DND-41 (cell line): ENCODE results near the gene LRRN4.

ENCODE experiments used
- ATAC-seq: fragments of 200-7000 bp; cut with Tn5 transposase; 3 replicates; pipeline ENCODE4 v1.9.1; 2021; ENCODE audit warnings: low read depth; ENCODE audit not compliant: insufficient read depth
- DNase-seq: peaks from one replicate; pipeline ENCODE4 v3.0.0-alpha.2; 2020
- H2AFZ ChIP-seq: 2 replicates; pipeline ENCODE4 v1.6.0; 2012; ENCODE audit warnings: low read depth, low read length
- H3K27ac ChIP-seq: 2 replicates; pipeline ENCODE4 v1.5.1; 2012; ENCODE audit warnings: low read length, inconsistent platforms
- H3K27me3 ChIP-seq: fragments of 200-600 bp; sonication (generic); 2 replicates; pipeline ENCODE4 v1.6.0; 2012; ENCODE audit warnings: low read length, mild to moderate bottlenecking, inconsistent platforms; ENCODE audit not compliant: insufficient read depth, poor library complexity
- H3K36me3 ChIP-seq: 2 replicates; pipeline ENCODE4 v1.5.1; 2012; ENCODE audit warnings: low read length, inconsistent platforms; ENCODE audit not compliant: insufficient read depth
- H3K4me1 ChIP-seq: 2 replicates; pipeline ENCODE4 v1.5.1; 2012; ENCODE audit warnings: mild to moderate bottlenecking, low read length; ENCODE audit not compliant: insufficient read depth
- H3K4me2 ChIP-seq: 2 replicates; pipeline ENCODE4 v1.6.0; 2012; ENCODE audit warnings: mild to moderate bottlenecking, moderate library complexity, low read length, inconsistent platforms; ENCODE audit not compliant: insufficient read depth
- H3K4me3 ChIP-seq, 2 experiments: fragments of 200-600 bp in 1 of 2; shearing (Covaris generic) in 1 of 2; 2 replicates each; pipeline ENCODE4 v1.5.1; 2012 to 2016; ENCODE audit warnings: inconsistent platforms in 2 of 2, low read length in 2 of 2, mild to moderate bottlenecking in 2 of 2, low read depth in 1 of 2, moderate library complexity in 1 of 2
- H3K79me2 ChIP-seq: 2 replicates; pipeline ENCODE4 v1.6.0; 2012; ENCODE audit warnings: low read length, inconsistent platforms; ENCODE audit not compliant: insufficient read depth
- H3K9ac ChIP-seq: 2 replicates; pipeline ENCODE4 v1.6.0; 2012; ENCODE audit warnings: low read depth, mild to moderate bottlenecking, inconsistent platforms, low read length, moderate library complexity
- H3K9me3 ChIP-seq: 2 replicates; pipeline ENCODE4 v1.5.1; 2012; ENCODE audit warnings: low read length, moderate library complexity, mild to moderate bottlenecking, inconsistent platforms; ENCODE audit not compliant: insufficient read depth, severe bottlenecking
- H4K20me1 ChIP-seq: 2 replicates; pipeline ENCODE4 v1.6.0; 2012; ENCODE audit warnings: low read length; ENCODE audit not compliant: insufficient read depth
- CTCF ChIP-seq: IDR thresholded peaks from 2 replicates; pipeline ENCODE4 v1.5.1; 2012; ENCODE audit warnings: borderline replicate concordance, low read length, moderate library complexity, mild to moderate bottlenecking; ENCODE audit not compliant: poor library complexity, severe bottlenecking; ENCODE audit errors: extremely low read depth
- EZH2 ChIP-seq: IDR thresholded peaks from 3 replicates; pipeline ENCODE4 v1.6.1; 2012; ENCODE audit warnings: borderline replicate concordance, low read depth, mild to moderate bottlenecking, moderate library complexity, low read length, inconsistent platforms; ENCODE audit not compliant: severe bottlenecking

Gene LRRN4

GRCh38 chr20:6061544-6061943, 7.7 kb upstream of the LRRN4 start:
- Histone ChIP-seq H3K9me3 (no peaks in the 10 kb centered on the region), H3K9ac (no peak overlapping the region), H3K27ac (no peak overlapping the region), H3K27me3 (no peaks in the 10 kb centered on the region), H2AFZ (peak overlapping the region; percentile 30; the same call in 1 of the 2 replicates), H3K4me1 (peaks cover 3% of the 10 kb centered on the region; the same call in 1 of the 2 replicates), H3K79me2 (no peaks in the 10 kb centered on the region), H3K36me3 (no peaks in the 10 kb centered on the region), H3K4me3 (no peak overlapping the region), H4K20me1 (no peaks in the 10 kb centered on the region), H3K4me2 (no peak overlapping the region)
- DNase-seq (no peak), ATAC-seq (peak; percentile 52)
- TF ChIP-seq EZH2, result no peak
- no peak for TF ChIP-seq CTCF

GRCh38 chr20:6060213-6060612, 6.4 kb upstream of the LRRN4 start:
- H3K4me2 ChIP-seq, result no peak overlapping the region
- H2AFZ ChIP-seq, result no peak overlapping the region
- no peaks in the 10 kb centered on the region for H3K79me2 ChIP-seq
- H3K4me3 ChIP-seq, result no peak overlapping the region
- H3K4me1 ChIP-seq, result peaks cover 3% of the 10 kb centered on the region; the same call in 1 of the 2 replicates
- no peaks in the 10 kb centered on the region for H3K9me3 ChIP-seq
- H3K27ac ChIP-seq, result no peak overlapping the region
- DNase-seq, result no peak
- no peak overlapping the region for H3K9ac ChIP-seq
- no peaks in the 10 kb centered on the region for H4K20me1 ChIP-seq
- TF ChIP-seq EZH2, result no peak
- TF ChIP-seq CTCF, result no peak
- no peak for ATAC-seq
- no peaks in the 10 kb centered on the region for H3K27me3 ChIP-seq
- no peaks in the 10 kb centered on the region for H3K36me3 ChIP-seq

- Histone ChIP-seq H3K27ac (no peak overlapping the region), H3K9ac (no peak overlapping the region), H3K27me3 (no peaks in the 10 kb centered on the region), H3K4me2 (no peak overlapping the region), H2AFZ (no peak overlapping the region), H3K9me3 (no peaks in the 10 kb centered on the region), H3K36me3 (no peaks in the 10 kb centered on the region), H4K20me1 (no peaks in the 10 kb centered on the region), H3K4me1 (peaks cover 3% of the 10 kb centered on the region; the same call in 1 of the 2 replicates), H3K79me2 (no peaks in the 10 kb centered on the region), H3K4me3 (no peak overlapping the region)
- no peak for ATAC-seq
- no peak for DNase-seq
- TF ChIP-seq EZH2 (no peak), CTCF (no peak)
These were observed 4.9 kb upstream of the LRRN4 start for GRCh38 chr20:6058684-6059295.
